RWPE1 (cell line): ENCODE data around the gene CLTA.
A peak's percentile ranks its signal among the peaks of the same experiment; 100 is the strongest.

Experiments used
- CTCF ChIA-PET: fragments of 350-600 bp; sonication (Branson Sonifier 250); formaldehyde crosslinking; extraction: SDS; loops from one replicate; lab custom pipeline; 2021; lab: Yijun Ruan, JAX
- POLR2A ChIA-PET: fragments of 400-600 bp; formaldehyde crosslinking; extraction: SDS; loops from one replicate; lab custom pipeline; 2020; ENCODE audit warnings: antibody characterized with exemption; ENCODE audit not compliant: low non-redundant PET; lab: Yijun Ruan, JAX
- DNase-seq: peaks from one replicate; pipeline ENCODE4 v3.0.0; 2012; ENCODE audit warnings: low spot score
- H3K27ac ChIP-seq: fragments of 450-650 bp; 2 replicates; pipeline ENCODE4 v1.5.1; 2017
- CTCF ChIP-seq: fragments of 450-650 bp; conservative IDR thresholded peaks from 2 replicates; pipeline ENCODE4 v1.5.1; 2017; ENCODE audit warnings: low read depth, mild to moderate bottlenecking

Gene CLTA

GRCh38 chr9:36150574-36151315, 40.0 kb upstream of the CLTA start:
- POLR2A ChIA-PET: no interaction called here
- DNase-seq: no peak
- H3K27ac ChIP-seq: peak overlapping the region; percentile 37; the same call in 1 of the 2 replicates
- CTCF ChIA-PET: interaction anchor here (0.6 kb wide), 1 partner anchor 32 kb away, joined by 3 read pairs; no protein-coding TSS in a partner anchor
- TF ChIP-seq CTCF: no peak

- ChIA-PET POLR2A (no interaction called here), CTCF (interaction anchor here (0.5 to 0.6 kb wide), 2 partner anchors 33 to 327 kb away, joined by 3 read pairs; no protein-coding TSS in a partner anchor)
- no peak for DNase-seq
- no peak for TF ChIP-seq CTCF
- peak overlapping the region; percentile 37 for H3K27ac ChIP-seq
Measured at GRCh38 chr9:36151316-36152210, 39.2 kb upstream of the CLTA start.

- no peak overlapping the region for H3K27ac ChIP-seq
- ChIA-PET CTCF (interaction anchor here (0.6 kb wide), 2 partner anchors 14 to 361 kb away, joined by 3 read pairs; no protein-coding TSS in a partner anchor), POLR2A (no interaction called here)
Measured at GRCh38 chr9:36152741-36153438, 37.8 kb upstream of the CLTA start.

GRCh38 chr9:36153746-36154145, 37.0 kb upstream of the CLTA start:
- ChIA-PET POLR2A (no interaction called here), CTCF (no interaction called here)
- no peak for DNase-seq
- no peak for TF ChIP-seq CTCF
- peak overlapping the region; percentile 19; the same call in 1 of the 2 replicates for H3K27ac ChIP-seq

More at GRCh38 chr9:36152741-36153438, 37.8 kb upstream of the CLTA start:
- no peak for DNase-seq
- no peak for TF ChIP-seq CTCF

- peak overlapping the region; percentile 54 for H3K27ac ChIP-seq
- no peak for DNase-seq
- ChIA-PET POLR2A (no interaction called here), CTCF (no interaction called here)
- TF ChIP-seq CTCF: no peak
Measured at GRCh38 chr9:36154331-36154952, 36.3 kb upstream of the CLTA start.
